Measurements from ENCODE around the gene HIVEP3. TPM values are rescaled to one million over a fixed set of nuclear protein-coding genes. Genes with fewer than 3 reads are reported as not detected.
A peak's percentile ranks its signal among the peaks of the same experiment; 100 is the strongest.

The HIVEP3 gene
- total RNA-seq, 1 donor: 1.2 TPM

DNA sequence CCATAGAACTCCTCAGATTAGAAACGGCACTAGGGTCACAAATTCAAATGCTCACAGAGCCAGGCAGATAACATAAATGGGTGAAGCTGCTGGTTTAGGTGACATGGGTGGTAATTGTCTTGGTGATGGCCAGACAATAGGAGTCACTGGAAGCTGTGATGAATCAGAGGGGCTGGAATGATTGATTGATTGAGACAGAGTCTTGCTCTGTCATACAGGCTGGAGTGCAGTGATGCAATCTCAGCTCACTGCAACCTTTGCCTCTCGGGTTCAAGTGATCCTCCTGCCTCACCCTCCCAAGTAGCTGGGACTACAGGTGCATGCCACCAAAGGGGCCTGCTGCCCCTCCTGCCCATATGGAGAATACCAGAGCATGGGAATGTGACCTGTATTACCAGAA, 63.0 kb downstream of the HIVEP3 start:
- no peak overlapping the region for H3K4me3 ChIP-seq (ENCODE audit: low read depth, low read length)
- TF ChIP-seq, protein P1, sequence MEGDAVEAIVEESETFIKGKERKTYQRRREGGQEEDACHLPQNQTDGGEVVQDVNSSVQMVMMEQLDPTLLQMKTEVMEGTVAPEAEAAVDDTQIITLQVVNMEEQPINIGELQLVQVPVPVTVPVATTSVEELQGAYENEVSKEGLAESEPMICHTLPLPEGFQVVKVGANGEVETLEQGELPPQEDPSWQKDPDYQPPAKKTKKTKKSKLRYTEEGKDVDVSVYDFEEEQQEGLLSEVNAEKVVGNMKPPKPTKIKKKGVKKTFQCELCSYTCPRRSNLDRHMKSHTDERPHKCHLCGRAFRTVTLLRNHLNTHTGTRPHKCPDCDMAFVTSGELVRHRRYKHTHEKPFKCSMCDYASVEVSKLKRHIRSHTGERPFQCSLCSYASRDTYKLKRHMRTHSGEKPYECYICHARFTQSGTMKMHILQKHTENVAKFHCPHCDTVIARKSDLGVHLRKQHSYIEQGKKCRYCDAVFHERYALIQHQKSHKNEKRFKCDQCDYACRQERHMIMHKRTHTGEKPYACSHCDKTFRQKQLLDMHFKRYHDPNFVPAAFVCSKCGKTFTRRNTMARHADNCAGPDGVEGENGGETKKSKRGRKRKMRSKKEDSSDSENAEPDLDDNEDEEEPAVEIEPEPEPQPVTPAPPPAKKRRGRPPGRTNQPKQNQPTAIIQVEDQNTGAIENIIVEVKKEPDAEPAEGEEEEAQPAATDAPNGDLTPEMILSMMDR (IDR thresholded peaks at IDR 0.05; ENCODE audit: insufficient read depth, low read length): no peak
- no peak for DNase-seq (ENCODE audit: low read depth)

GRCh38 chr1:41853907-41854306, 64.8 kb downstream of the HIVEP3 start:
- TF ChIP-seq, protein P1 (IDR thresholded peaks at IDR 0.05; ENCODE audit: insufficient read depth, low read length): no peak
- no peak for DNase-seq (ENCODE audit: low read depth)
- H3K4me3 ChIP-seq (ENCODE audit: low read depth, low read length): no peak overlapping the region

GRCh38 chr1:41852091-41852490, 66.6 kb downstream of the HIVEP3 start:
- no peak overlapping the region for H3K4me3 ChIP-seq (ENCODE audit: low read depth, low read length)
- TF ChIP-seq, protein P1 (IDR thresholded peaks at IDR 0.05; ENCODE audit: insufficient read depth, low read length): no peak
- DNase-seq (ENCODE audit: low read depth): no peak

GRCh38 chr1:41851589-41851988, 67.1 kb downstream of the HIVEP3 start:
- H3K4me3 ChIP-seq (ENCODE audit: low read depth, low read length): no peak overlapping the region
- DNase-seq (ENCODE audit: low read depth): peak; percentile 47
- TF ChIP-seq, protein P1 (IDR thresholded peaks at IDR 0.05; ENCODE audit: insufficient read depth, low read length): no peak

GRCh38 chr1:41850029-41850428, 68.7 kb downstream of the HIVEP3 start:
- H3K4me3 ChIP-seq (ENCODE audit: low read depth, low read length): no peak overlapping the region
- TF ChIP-seq, protein P1 (IDR thresholded peaks at IDR 0.05; ENCODE audit: insufficient read depth, low read length): no peak

DNA sequence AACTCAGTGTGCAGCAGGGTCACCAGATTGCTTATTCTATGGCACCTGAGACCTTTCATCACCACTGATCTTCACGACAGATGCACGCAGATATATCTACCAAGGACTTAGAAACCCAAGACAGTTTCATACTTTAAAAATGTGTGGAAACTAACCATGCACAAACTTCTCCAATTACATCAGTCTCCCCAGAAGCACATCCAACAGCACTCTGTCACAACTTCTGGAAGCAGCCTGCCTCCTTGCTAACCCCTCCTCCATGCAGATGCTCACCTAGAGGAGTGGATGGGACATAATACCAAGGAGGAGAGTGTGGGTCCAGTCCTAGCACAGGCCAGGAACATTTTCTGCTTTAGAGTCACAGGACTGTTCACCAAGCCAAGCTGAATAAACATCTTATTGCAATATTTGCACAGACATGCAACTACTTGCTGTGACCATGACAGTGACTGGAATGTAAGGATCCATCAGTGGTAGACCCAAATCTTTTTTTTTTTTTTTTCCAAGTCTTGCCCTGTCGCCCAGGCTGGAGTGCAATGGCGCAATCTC, 69.4 kb downstream of the HIVEP3 start:
- no peak overlapping the region for H3K4me3 ChIP-seq (ENCODE audit: low read depth, low read length)
- no peak for DNase-seq (ENCODE audit: low read depth)
- TF ChIP-seq, protein P1 (IDR thresholded peaks at IDR 0.05; ENCODE audit: insufficient read depth, low read length): no peak

More at GRCh38 chr1:41850029-41850428, 68.7 kb downstream of the HIVEP3 start:
- DNase-seq (ENCODE audit: low read depth): no peak

All from fibroblast of the aortic adventitia (primary cell).